H1 (cell line): ENCODE results near the gene NME7. TPM values are rescaled to one million over a fixed set of nuclear protein-coding genes. Genes with fewer than 3 reads are reported as not detected.
A peak's percentile ranks its signal among the peaks of the same experiment; 100 is the strongest.

ENCODE experiments used
- CTCF ChIA-PET: fragments of 300-600 bp; sonication (Branson Sonifier 250); formaldehyde crosslinking; loops from one replicate; lab custom pipeline; 2021; ENCODE audit not compliant: partially characterized antibody; lab: Charles Lee
- POLR2A ChIA-PET: fragments of 300-600 bp; sonication (Branson Sonifier 250); formaldehyde crosslinking; loops from one replicate; lab custom pipeline; 2021; ENCODE audit warnings: inconsistent platforms; ENCODE audit not compliant: partially characterized antibody; lab: Charles Lee
- DNase-seq, 2 experiments: peaks; one replicate each; pipeline versions ENCODE4 v3.0.0 to v3.0.0-alpha.2; 2010 to 2022; ENCODE audit warnings: low spot score in 2 of 2, low read depth in 1 of 2, mixed read lengths in 1 of 2
- FAIRE-seq: peaks from 2 replicates; lab custom pipeline; 2011; peaks lifted over from hg19 to GRCh38; lab: Jason Lieb, UNC
- H2AFZ ChIP-seq: 2 replicates; pipeline ENCODE4 v1.8.1; 2012; ENCODE audit warnings: low read length, inconsistent platforms
- H2AK5ac ChIP-seq: 2 replicates; pipeline ENCODE4 v1.6.1; 2013; ENCODE audit warnings: low read depth, low read length
- H2BK120ac ChIP-seq: replicated peaks from 2 replicates; pipeline ENCODE3; 2013; ENCODE audit warnings: low read depth, low read length, inconsistent platforms
- H2BK12ac ChIP-seq: 2 replicates; pipeline ENCODE4 v1.6.1; 2013; ENCODE audit warnings: low read depth, low read length
- H2BK15ac ChIP-seq: 2 replicates; pipeline ENCODE4 v1.6.1; 2013; ENCODE audit warnings: low read length
- H2BK20ac ChIP-seq: 2 replicates; pipeline ENCODE4 v1.6.1; 2013; ENCODE audit warnings: low read length
- H2BK5ac ChIP-seq: 2 replicates; pipeline ENCODE4 v1.6.1; 2013; ENCODE audit warnings: low read depth, low read length
- H3K14ac ChIP-seq: 2 replicates; pipeline ENCODE4 v1.6.1; 2013; ENCODE audit warnings: inconsistent platforms; ENCODE audit not compliant: insufficient read length
- H3K18ac ChIP-seq: 2 replicates; pipeline ENCODE4 v1.6.1; 2013; ENCODE audit warnings: low read length; ENCODE audit errors: extremely low read depth
- H3K23ac ChIP-seq: 2 replicates; pipeline ENCODE4 v1.6.1; 2013; ENCODE audit warnings: inconsistent platforms; ENCODE audit not compliant: insufficient read length
- H3K23me2 ChIP-seq: 2 replicates; pipeline ENCODE4 v1.6.1; 2013; ENCODE audit warnings: low read depth, low read length
- H3K27ac ChIP-seq: 2 replicates; pipeline ENCODE4 v1.6.1; 2011; ENCODE audit warnings: low read depth, low read length, inconsistent platforms
- H3K27me3 ChIP-seq, 4 experiments: replicated peaks in 1 of 4; 1 replicate in 1 of 4; 2 replicates in 3 of 4; pipeline versions ENCODE4 v1.6.1 to v1.8.1; 2011 to 2013; ENCODE audit warnings: low read length in 3 of 4, mild to moderate bottlenecking in 3 of 4, inconsistent platforms in 2 of 4, mixed read lengths in 2 of 4, moderate library complexity in 1 of 4; ENCODE audit not compliant: control insufficient read depth in 3 of 4, insufficient read depth in 3 of 4; ENCODE audit errors: extremely low read depth in 1 of 4
- H3K36me3 ChIP-seq, 4 experiments: 2 replicates each; pipeline versions ENCODE4 v1.6.1 to v1.8.1; 2011 to 2013; ENCODE audit warnings: mild to moderate bottlenecking in 4 of 4, low read length in 3 of 4, moderate library complexity in 2 of 4, control low read depth in 1 of 4, inconsistent platforms in 1 of 4; ENCODE audit not compliant: insufficient read depth in 4 of 4, control insufficient read depth in 2 of 4
- H3K4ac ChIP-seq: replicated peaks from 2 replicates; pipeline ENCODE3; 2013; ENCODE audit warnings: low read length, low read depth, mixed read lengths, inconsistent platforms; ENCODE audit not compliant: insufficient read length
- H3K4me1 ChIP-seq, 4 experiments: replicated peaks in 1 of 4; 1 replicate in 1 of 4; 2 replicates in 3 of 4; pipeline versions ENCODE4 v1.6.1 to v1.8.1; 2011 to 2013; ENCODE audit warnings: low read length in 3 of 4, inconsistent platforms in 2 of 4, mixed read lengths in 1 of 4; ENCODE audit not compliant: insufficient read depth in 4 of 4, control insufficient read depth in 3 of 4
- H3K4me2 ChIP-seq, 2 experiments: 2 replicates each; pipeline versions ENCODE4 v1.6.1 to v1.8.1; 2011 to 2013; ENCODE audit warnings: low read depth in 2 of 2, low read length in 2 of 2, control low read depth in 1 of 2, inconsistent platforms in 1 of 2, mild to moderate bottlenecking in 1 of 2; ENCODE audit not compliant: insufficient read depth in 1 of 2
- H3K4me3 ChIP-seq, 4 experiments: fragments of 200-600, 300-600 bp in 1 of 4; sonication (generic), shearing (Covaris generic), sonication (Bioruptor Twin) in 1 of 4; 2 replicates each; pipeline versions ENCODE4 v1.5.1 to v1.8.1; 2011 to 2016; ENCODE audit warnings: low read length in 4 of 4, low read depth in 3 of 4, control low read depth in 2 of 4, inconsistent platforms in 2 of 4, mild to moderate bottlenecking in 2 of 4, mixed read lengths in 1 of 4, moderate library complexity in 1 of 4; ENCODE audit not compliant: insufficient read depth in 2 of 4; ENCODE audit errors: extremely low read depth in 1 of 4
- H3K56ac ChIP-seq: replicated peaks from 2 replicates; pipeline ENCODE3; 2013; ENCODE audit warnings: low read depth, mild to moderate bottlenecking, mixed read lengths, low read length, inconsistent platforms; ENCODE audit not compliant: insufficient read length
- H3K79me1 ChIP-seq: 2 replicates; pipeline ENCODE4 v1.6.1; 2013; ENCODE audit warnings: low read depth, low read length, control low read depth
- H3K79me2 ChIP-seq, 2 experiments: 2 replicates each; pipeline versions ENCODE4 v1.6.1 to v1.8.1; 2012 to 2013; ENCODE audit warnings: low read length in 2 of 2, mild to moderate bottlenecking in 2 of 2, inconsistent platforms in 1 of 2; ENCODE audit not compliant: insufficient read depth in 2 of 2, control insufficient read depth in 1 of 2
- H3K9ac ChIP-seq, 4 experiments: replicated peaks in 1 of 4; 1 replicate in 1 of 4; 2 replicates in 3 of 4; pipeline versions ENCODE4 v1.6.1 to v1.8.1; 2011 to 2013; ENCODE audit warnings: low read depth in 3 of 4, low read length in 3 of 4, control low read depth in 2 of 4, mild to moderate bottlenecking in 2 of 4, moderate library complexity in 2 of 4, inconsistent platforms in 1 of 4; ENCODE audit errors: extremely low read depth in 1 of 4
- H3K9me3 ChIP-seq, 2 experiments: 2 replicates each; pipeline versions ENCODE4 v1.6.1 to v1.8.1; 2012 to 2013; ENCODE audit warnings: mild to moderate bottlenecking in 2 of 2, moderate library complexity in 2 of 2, control low read depth in 1 of 2, inconsistent platforms in 1 of 2, low read depth in 1 of 2, low read length in 1 of 2, mixed read lengths in 1 of 2; ENCODE audit not compliant: insufficient read depth in 2 of 2
- H4K20me1 ChIP-seq, 2 experiments: replicated peaks in 1 of 2; 2 replicates each; pipeline versions ENCODE3 to v1.8.1; 2011 to 2013; ENCODE audit warnings: inconsistent platforms in 2 of 2, low read length in 2 of 2, mild to moderate bottlenecking in 1 of 2; ENCODE audit not compliant: insufficient read depth in 2 of 2, control insufficient read depth in 1 of 2
- H4K5ac ChIP-seq: 2 replicates; pipeline ENCODE4 v1.6.1; 2013; ENCODE audit warnings: low read length, low read depth, mixed read lengths, inconsistent platforms; ENCODE audit not compliant: insufficient read length
- H4K8ac ChIP-seq: 2 replicates; pipeline ENCODE4 v1.8.0; 2013; ENCODE audit warnings: mild to moderate bottlenecking, moderate library complexity, low read length, inconsistent platforms; ENCODE audit not compliant: insufficient read depth; ENCODE audit errors: extremely low read depth
- H4K91ac ChIP-seq: replicated peaks from 2 replicates; pipeline ENCODE3; 2013; ENCODE audit warnings: low read length, mixed read lengths, inconsistent platforms; ENCODE audit not compliant: insufficient read length
- ATF2 ChIP-seq: IDR thresholded peaks from 2 replicates; pipeline ENCODE4 v1.6.1; 2012; ENCODE audit warnings: low read length, inconsistent platforms
- GTF2F1 ChIP-seq: IDR thresholded peaks from 2 replicates; pipeline ENCODE4 v1.6.1; 2012; ENCODE audit warnings: low read depth, low read length, improper control_type of control experiment, borderline replicate concordance
- HDAC6 ChIP-seq: IDR thresholded peaks from one replicate; pipeline ENCODE4 v1.7.1; 2012; ENCODE audit warnings: low read depth, mild to moderate bottlenecking, inconsistent platforms, low read length, moderate library complexity
- MAX ChIP-seq: IDR thresholded peaks from 2 replicates; pipeline ENCODE4 v1.6.1; 2012; ENCODE audit warnings: inconsistent platforms
- NANOG ChIP-seq: IDR thresholded peaks from 2 replicates; pipeline ENCODE4 v1.6.1; 2011; ENCODE audit warnings: low read length, low read depth, mild to moderate bottlenecking, inconsistent platforms; ENCODE audit not compliant: insufficient read depth, poor library complexity, severe bottlenecking
- POLR2AphosphoS5 ChIP-seq: IDR thresholded peaks from 2 replicates; pipeline ENCODE4 v1.6.1; 2011; ENCODE audit warnings: low read depth, low read length
- RNF2 ChIP-seq: fragments of 200-900, 300-1000 bp; sonication (generic); IDR thresholded peaks from 2 replicates; pipeline ENCODE4 v1.7.1; 2016; ENCODE audit warnings: borderline replicate concordance, low read depth, mild to moderate bottlenecking, antibody characterized with exemption, low read length; ENCODE audit not compliant: poor library complexity, severe bottlenecking; ENCODE audit errors: missing control alignments
- SIN3A ChIP-seq, 2 experiments: IDR thresholded peaks in 1 of 2; conservative IDR thresholded peaks in 1 of 2; 2 replicates each; pipeline ENCODE4 v1.6.1; 2011 to 2012; ENCODE audit warnings: low read length in 2 of 2, improper control_type of control experiment in 1 of 2, low read depth in 1 of 2, mild to moderate bottlenecking in 1 of 2
- SIX5 ChIP-seq: IDR thresholded peaks from 2 replicates; pipeline ENCODE4 v1.6.1; 2011; ENCODE audit warnings: mild to moderate bottlenecking, low read depth, low read length
- SUZ12 ChIP-seq: fragments of 200-600 bp; sonication (generic); IDR thresholded peaks from 2 replicates; pipeline ENCODE4 v1.6.1; 2012; ENCODE audit warnings: mild to moderate bottlenecking, inconsistent platforms, low read length, moderate library complexity, mixed read lengths
- TAF7 ChIP-seq: optimal IDR thresholded peaks from 2 replicates; pipeline ENCODE3; 2011; ENCODE audit warnings: low read depth, mild to moderate bottlenecking, inconsistent platforms, low read length, moderate library complexity, borderline replicate concordance
- WGBS, 2 experiments: shearing (Covaris generic) in 1 of 2; methylation state at CpG; one replicate each; pipeline versions ENCODE4 v1.1.6 to v1.1.7; 2013 to 2015; ENCODE audit warnings: low lambda C conversion rate in 2 of 2, mixed read lengths in 2 of 2, inconsistent platforms in 1 of 2, low coverage in 1 of 2, missing lambda C conversion rate in 1 of 2; ENCODE audit not compliant: insufficient replicate concordance in 2 of 2, insufficient coverage in 1 of 2, insufficient read length in 1 of 2; ENCODE audit errors: extremely low coverage in 1 of 2, missing lambda C conversion rate in 1 of 2; 5-methylcytosine and 5-hydroxymethylcytosine counted together
- polyA plus RNA-seq, 7 experiments: library from polyadenylated mRNA; depleted of rRNA in 3 of 7; stranded (reverse) in 5 of 7; unstranded in 2 of 7; fragments of >200 nt in 5 of 7; fragments of 200-250 nt in 2 of 7; gene quantifications; 1 replicate in 5 of 7; 2 replicates in 1 of 7; 4 replicates in 1 of 7; pipeline versions ENCODE4 v1.2.1 to v1.2.3, GENCODE V29; 2011 to 2013; ENCODE audit warnings: missing spikeins in 2 of 7, mixed read lengths in 2 of 7
- total RNA-seq: library from RNA; stranded (reverse); fragmentation: NEBNext Ultra II Directional; extraction: Animal tissue kit (Norgen Biotek cat#: 25700); gene quantifications from 2 replicates; pipeline ENCODE4 v1.2.1, GENCODE V29; 2021

The NME7 gene
- total and polyA plus RNA-seq, 2 of the 8 experiments (the other 6 are each of a cell fraction or from before 2014, with no cell fraction given), result 11.6 to 28.5 TPM

- no peak overlapping the region for H3K4me2 ChIP-seq
- H3K79me1 ChIP-seq, result no peaks in the 10 kb centered on the region
- H2BK15ac ChIP-seq, result no peak overlapping the region
- H3K4ac ChIP-seq, result peak overlapping the region; percentile 6
- H2BK5ac ChIP-seq, result peak overlapping the region; percentile 84; the same call in 1 of the 2 replicates
- H2AFZ ChIP-seq, result no peak overlapping the region
- peak overlapping the region; percentile 33; the same call in 1 of the 2 replicates for H2AK5ac ChIP-seq
- FAIRE-seq (peak; percentile 76), DNase-seq (no peak)
- no peak overlapping the region for H4K91ac ChIP-seq
- no peaks in the 10 kb centered on the region for H3K23me2 ChIP-seq
- CTCF ChIA-PET, result no interaction called here
- no peaks in the 10 kb centered on the region for H3K27me3 ChIP-seq
- H3K56ac ChIP-seq, result no peak overlapping the region
- no peak overlapping the region for H4K5ac ChIP-seq
- no peak overlapping the region; a peak in 1 of 7 replicates for H3K9ac ChIP-seq
- H3K4me1 ChIP-seq, result peaks cover 0 to 6% (median 1%) of the 10 kb centered on the region in 4 experiments; a peak in 2 of 7 replicates
- POLR2A ChIA-PET, result no interaction called here
- no peaks in the 10 kb centered on the region for H3K9me3 ChIP-seq
- H3K36me3 ChIP-seq, result no peaks in the 10 kb centered on the region
- H2BK20ac ChIP-seq, result peak overlapping the region; percentile 37; the same call in 1 of the 2 replicates
- H2BK12ac ChIP-seq, result peak overlapping the region; percentile 82
- no peak overlapping the region for H4K8ac ChIP-seq
- no peaks in the 10 kb centered on the region for H4K20me1 ChIP-seq
- H3K18ac ChIP-seq, result peak overlapping the region; percentile 49; the same call in 1 of the 2 replicates
- H3K4me3 ChIP-seq, result no peak overlapping the region
- H3K27ac ChIP-seq, result no peak overlapping the region
- no peak overlapping the region for H2BK120ac ChIP-seq
- 86% methylated on average over 1 of the region's 1 CpG; no CpG with 5 or more reads in 1 of the 2 experiments for WGBS, 2 experiments
- no peaks in the 10 kb centered on the region for H3K79me2 ChIP-seq
- no peak overlapping the region for H3K23ac ChIP-seq
- H3K14ac ChIP-seq, result no peak overlapping the region
- no peak for TF ChIP-seq SIN3A (conservative IDR thresholded peaks at IDR 0.05 in 1 of 2, IDR thresholded peaks at IDR 0.05 in 1 of 2; ENCODE audit: low read depth in 1 of 2, low read length in 2 of 2)
- no peak for TF ChIP-seq HDAC6
- TF ChIP-seq SIX5, result no peak
- TF ChIP-seq POLR2AphosphoS5, result no peak
- TF ChIP-seq NANOG, result no peak
- TF ChIP-seq RNF2, result no peak
- TF ChIP-seq MAX, result no peak
- TF ChIP-seq TAF7, result no peak
- TF ChIP-seq ATF2, result no peak
- TF ChIP-seq SUZ12, result no peak
- TF ChIP-seq GTF2F1, result no peak
These were observed 78.6 kb downstream of the NME7 start for GRCh38 chr1:169289016-169289415.
